ENCODE data around the gene PLD2.
A peak's percentile ranks its signal among the peaks of the same experiment; 100 is the strongest.

The PLD2 gene, protein sequence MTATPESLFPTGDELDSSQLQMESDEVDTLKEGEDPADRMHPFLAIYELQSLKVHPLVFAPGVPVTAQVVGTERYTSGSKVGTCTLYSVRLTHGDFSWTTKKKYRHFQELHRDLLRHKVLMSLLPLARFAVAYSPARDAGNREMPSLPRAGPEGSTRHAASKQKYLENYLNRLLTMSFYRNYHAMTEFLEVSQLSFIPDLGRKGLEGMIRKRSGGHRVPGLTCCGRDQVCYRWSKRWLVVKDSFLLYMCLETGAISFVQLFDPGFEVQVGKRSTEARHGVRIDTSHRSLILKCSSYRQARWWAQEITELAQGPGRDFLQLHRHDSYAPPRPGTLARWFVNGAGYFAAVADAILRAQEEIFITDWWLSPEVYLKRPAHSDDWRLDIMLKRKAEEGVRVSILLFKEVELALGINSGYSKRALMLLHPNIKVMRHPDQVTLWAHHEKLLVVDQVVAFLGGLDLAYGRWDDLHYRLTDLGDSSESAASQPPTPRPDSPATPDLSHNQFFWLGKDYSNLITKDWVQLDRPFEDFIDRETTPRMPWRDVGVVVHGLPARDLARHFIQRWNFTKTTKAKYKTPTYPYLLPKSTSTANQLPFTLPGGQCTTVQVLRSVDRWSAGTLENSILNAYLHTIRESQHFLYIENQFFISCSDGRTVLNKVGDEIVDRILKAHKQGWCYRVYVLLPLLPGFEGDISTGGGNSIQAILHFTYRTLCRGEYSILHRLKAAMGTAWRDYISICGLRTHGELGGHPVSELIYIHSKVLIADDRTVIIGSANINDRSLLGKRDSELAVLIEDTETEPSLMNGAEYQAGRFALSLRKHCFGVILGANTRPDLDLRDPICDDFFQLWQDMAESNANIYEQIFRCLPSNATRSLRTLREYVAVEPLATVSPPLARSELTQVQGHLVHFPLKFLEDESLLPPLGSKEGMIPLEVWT

DNA sequence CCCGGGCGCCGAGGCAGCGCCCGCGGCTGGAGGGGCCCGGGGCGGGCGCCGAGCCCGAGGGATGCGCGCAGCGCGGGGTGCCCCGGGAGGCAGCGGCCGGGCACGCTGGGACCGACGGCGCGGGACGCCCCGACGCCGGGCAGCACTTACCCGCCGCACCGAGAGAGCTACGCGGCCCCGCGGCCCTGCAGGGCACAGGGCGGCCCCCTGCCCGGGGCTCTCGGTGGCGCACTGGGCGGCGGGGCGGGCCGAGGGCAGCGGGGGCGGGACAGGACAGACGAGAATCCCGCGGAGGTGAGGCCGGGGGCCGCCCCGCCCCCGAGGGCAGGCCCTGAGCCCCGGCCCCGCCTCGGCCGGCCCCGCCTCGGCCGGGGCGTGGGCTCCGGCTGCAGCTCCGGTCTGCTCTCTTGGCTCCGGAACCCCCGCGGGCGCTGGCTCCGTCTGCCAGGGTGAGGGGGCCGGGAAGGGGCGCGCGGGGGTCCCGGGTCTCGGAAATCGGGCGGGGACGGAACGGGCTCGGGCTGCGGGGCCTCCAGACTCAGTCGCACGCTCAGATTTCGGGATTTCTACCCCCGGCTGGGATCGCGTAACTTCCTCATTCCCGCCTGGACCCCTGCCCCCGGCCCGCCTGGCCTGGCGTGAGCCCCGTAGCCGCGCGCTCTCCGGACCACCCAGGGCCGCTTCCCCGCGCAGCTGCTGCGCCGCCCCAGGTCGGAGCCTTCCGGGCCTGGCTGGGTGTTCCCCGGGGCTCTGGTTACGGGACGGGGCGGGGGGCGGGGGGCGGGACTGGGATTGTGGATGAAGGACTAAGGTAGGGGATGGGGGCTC lies at the start of gene PLD2:
Gene PLD2 (plus strand): TSS at position 376 of the 828 bp plus-strand sequence. CDS start 621 bp downstream, outside the sequence.
- DNase-seq: peak; percentile 94

DNA sequence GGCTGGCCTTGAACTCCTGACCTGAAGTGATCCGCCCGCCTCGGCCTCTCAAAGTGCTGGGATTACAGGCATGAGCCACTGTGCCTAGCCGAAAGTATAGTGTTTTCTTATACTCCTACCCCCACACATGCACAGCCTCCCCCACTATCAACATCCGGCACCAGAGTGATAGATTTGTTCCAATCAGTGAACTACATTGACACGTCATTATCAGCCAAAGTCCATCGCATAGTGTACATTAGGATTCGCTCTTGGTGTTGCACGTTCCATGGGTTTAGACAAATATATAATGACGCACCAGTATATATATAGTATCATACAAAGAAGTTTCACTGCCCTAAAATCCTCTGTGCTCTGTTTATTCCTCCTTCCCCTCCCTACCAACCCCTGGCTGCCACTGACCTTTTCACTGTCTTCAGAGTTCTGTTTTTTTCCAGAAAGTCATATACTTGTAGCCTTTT lies 47.1 kb upstream of the PLD2 start:
- no peak for DNase-seq

DNA sequence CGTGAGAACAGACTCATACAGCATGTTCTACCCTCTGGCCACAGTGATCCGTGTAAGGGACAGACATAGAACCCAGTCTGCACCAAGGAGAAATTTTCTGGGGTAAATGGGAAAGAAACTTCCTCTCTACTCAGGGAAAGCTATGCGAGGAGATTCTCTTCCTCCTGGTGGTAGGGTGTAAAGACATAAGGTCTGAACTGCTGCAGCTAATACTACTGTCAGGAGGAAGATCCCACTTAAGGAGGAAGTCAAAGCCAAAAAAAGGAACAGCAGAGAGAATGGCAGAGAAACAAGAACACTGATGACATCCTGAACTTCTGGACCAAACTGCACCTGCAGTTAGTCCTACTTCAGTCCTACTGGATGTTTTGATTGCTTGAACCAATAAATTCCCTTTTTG lies 42.4 kb upstream of the PLD2 start:
- no peak for DNase-seq

DNA sequence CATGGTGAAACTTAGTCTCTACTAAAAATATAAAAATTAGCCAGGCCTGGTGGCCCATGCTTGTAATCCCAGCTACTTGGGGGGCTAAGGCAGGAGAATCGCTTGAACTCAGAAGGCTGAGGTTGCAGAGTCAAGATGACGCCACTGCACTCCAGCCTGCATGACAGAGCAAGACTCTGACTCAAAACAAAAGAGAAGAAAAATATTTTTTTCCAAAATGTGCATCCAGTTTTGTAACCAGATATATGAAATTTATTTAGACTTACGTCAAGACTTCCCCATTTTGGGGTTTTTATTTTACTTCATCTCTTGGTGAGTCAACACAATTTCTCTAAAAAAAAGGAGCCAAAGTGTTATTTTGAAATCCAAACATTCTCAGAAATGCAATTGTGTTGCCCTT lies 40.8 kb upstream of the PLD2 start:
- no peak for DNase-seq

DNA sequence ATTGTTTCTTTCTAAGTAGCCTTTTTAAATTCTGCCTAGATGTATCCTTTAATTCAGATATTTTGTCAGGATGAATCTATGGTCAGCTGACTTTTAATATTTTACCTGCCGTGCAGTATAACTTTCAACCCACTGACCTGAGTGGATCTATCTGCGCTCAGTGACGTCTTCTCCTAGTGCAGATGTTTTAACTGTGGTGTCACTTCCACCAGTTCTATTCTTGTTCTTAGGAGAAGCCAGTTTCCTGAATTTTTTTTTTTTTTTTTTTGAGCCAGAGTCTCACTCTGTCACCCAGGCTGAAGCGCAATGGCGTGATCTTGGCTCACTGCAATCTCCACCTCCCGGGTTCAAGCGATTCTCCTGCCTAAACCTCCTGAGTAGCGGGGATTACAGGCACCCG lies 40.2 kb upstream of the PLD2 start:
- DNase-seq: no peak

DNA sequence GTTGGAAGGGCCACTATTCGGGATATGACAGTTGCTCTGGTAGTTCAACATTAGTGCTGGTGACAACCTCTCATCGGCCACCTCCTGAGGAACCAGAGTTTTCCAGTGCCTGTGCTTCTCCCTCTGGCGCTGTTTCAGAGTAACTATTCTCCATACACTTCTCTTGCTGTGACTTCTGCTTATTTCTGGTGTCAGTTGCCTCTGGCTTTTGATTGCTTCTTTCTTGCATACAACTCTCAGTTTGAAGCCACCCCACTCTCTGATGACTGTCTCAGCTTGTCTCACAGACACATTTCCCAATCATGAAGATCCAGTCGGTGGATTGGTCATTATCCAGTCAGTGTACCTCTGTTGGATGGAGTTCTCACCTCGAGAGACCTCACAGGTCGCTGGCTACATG lies 38.7 kb upstream of the PLD2 start:
- no peak for DNase-seq

DNA sequence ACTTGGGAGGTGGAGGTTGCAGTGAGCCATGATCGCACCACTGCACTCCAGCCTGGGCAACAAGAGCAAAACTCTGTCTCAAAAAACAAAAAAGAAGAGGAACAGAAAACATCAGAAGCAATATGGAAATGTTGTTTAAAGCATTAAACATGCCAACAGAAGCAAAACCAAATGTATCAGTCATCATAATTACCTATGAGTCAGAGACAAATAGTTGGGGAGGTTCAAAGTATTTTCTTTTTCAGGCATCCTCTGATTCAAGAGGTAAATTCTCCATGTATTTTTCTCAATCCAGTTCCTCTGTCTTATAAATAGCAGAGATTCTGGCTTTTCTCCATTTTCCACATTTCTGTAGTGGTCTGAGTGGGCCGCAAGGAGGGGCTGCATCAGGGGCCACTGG lies 37.3 kb upstream of the PLD2 start:
- DNase-seq: no peak

DNA sequence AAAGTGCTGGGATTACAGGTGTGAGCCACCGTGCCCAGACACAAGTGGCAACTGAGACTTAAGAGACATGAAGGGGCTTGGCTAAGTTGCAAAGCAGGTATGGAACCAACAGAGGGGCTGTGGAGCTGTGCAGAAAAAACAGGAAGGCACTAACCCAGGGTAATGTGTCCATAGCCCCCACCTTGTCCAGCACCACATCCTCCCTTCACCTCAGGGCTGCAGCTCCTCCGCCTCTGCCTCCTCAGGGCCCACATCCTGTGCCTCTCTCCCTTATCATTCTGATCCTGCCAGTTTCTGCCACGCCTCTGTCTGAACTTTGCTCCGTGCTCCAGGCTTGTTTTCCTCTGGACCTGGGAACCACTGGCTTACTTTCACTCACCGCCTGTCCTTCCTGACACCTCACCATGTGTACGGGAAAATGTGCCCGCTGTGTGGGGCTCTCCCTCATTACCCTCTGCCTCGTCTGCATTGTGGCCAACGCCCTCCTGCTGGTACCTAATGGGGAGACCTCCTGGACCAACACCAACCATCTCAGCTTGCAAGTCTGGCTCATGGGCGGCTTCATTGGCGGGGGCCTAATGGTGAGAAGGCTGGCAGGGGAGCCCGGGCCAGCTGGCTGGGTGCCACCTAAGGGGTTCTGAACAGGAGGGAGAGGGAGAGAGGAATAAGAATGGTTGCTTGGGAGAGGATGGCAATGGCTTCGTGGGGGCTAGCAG lies 35.3 kb upstream of the PLD2 start, which contains the start of gene TM4SF5:
Gene TM4SF5 (plus strand): TSS at position 368 of the 716 bp plus-strand sequence. CDS start 37 bp downstream, at position 405.
- DNase-seq: no peak

DNA sequence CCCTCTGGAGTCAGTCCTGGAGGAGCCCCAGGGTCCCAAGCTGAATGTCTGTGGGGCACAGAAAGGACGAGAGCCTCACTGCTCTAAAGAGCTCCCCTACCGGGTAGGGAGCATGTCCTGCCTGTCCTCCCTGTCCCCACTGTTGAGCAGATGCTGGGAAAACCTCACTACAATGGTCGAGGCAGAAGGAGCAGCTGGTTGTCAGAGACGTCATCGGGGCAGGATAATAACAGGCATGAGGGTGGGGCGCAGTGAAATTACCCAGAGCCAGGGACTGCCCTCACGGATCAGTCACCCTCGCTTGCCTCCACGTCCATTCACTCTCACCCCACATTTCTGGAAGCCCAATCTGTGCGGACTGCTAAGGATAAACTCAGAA lies 34.7 kb upstream of the PLD2 start:
- no peak for DNase-seq

DNA sequence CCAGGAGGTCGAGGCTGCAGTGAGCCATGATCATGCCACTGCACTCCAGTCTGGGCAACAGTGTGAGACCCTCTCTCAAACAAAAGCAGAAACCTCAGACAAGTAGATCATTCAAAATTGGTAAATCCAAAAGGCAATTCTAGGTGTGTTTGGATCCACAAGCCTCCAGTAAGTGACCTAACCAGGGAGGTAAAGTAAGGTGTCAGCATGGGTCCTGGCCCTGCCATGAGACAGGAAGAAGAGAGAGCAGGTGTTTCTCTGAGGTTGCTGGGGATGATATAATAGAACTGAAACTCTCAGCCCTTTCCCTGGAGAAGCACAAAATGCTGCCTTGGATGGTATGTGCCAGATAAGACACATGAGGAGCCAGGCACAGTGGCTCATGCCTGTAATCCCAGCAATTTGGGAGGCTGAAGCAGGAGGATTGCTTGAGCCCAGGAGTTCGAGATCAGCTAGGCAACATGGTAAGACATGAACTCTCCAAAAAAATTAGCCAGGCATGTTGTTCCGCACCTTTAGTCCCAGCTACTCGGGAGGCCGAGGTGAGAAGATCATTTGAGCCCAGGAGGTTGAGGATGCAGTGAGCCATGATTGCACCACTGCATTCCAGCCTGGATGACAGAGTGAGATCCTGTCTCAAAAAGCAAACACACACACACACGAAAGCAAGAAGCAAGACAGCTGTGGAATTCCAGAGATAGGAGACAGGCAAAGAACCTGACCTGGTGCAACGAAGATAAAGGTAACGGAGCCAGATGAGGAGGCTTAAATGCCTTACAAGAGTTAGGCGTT lies 28.8 kb upstream of the PLD2 start:
- no peak for DNase-seq

DNA sequence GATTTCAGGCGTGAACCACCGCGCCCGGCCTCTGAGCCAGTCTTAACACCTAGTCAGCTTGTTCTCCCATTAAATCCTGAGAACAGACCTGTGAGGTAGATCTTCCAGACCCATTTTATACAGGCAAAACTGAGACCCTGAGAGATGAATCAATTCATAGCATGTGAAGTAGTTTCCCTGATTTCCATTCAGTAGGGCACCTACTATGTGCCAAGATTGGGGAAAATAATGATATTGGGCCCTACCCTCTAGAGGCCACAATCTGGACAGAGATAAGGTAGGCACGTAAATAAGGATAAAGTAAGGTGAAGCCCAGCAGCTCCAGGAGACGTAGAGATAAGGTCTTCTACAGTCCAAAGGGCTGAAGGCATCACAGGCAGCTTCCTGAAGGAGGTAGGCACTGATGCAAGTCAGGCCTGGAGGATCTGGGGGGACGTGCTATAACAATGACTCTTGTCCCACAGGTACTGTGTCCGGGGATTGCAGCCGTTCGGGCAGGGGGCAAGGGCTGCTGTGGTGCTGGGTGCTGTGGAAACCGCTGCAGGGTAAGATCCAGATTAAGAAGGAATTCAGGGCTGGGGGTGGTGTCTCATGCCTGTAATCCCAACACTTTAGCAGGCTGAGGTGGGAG lies 26.5 kb upstream of the PLD2 start:
- DNase-seq: no peak

DNA sequence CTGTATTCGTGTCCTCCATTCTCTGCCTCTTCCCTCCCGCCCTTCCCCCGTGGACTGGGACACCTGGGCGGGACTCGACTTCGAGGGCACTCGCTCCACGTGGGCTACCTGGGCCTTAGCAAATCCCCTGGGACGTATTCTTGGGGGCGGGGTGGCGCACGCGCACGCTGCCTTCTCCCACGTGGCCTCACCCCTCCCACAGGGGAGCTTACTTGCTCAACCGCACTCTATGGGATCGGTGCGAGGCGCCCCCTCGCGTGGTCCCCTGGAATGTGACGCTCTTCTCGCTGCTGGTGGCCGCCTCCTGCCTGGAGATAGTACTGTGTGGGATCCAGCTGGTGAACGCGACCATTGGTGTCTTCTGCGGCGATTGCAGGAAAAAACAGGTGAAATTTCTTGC lies 24.3 kb upstream of the PLD2 start:
- DNase-seq: peak; percentile 31

DNA sequence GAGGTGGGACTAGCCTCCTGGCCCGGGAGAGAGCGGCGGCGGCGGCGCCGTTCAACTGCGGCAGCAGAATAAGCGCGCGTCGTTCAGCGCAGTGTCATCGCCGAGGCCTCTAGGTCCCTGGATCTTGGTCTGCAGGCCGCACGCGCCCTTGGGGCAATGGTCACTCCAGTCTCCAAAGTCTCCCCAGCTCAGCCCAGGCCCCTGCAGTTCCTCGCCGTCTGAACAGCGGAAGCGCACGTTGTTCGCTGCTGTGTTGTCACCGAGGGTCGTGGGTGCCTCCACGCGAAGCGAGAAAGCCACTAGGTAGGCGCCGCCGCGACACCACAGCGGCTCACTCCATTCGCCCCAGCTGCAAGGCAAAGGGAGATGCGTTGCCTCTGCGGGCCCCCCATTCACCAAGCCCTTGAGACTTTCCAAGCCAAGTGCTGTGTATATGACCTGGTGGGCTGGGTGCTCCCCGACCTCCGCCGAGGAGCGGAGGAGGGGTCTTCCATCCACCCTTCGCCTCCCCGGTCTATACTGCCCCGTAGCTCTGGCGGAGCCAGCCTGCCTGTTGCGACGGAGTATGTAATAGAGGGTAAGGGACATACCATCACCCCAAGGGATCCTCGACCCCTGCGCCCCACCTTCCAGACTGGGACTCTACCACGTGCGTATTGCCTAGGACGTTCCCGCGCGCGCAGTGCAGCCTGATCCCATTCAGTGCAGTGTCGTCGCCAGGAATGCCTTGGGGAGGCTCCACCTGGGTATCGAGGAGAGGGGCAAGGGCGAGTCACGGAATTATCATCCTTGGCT lies 21.4 kb upstream of the PLD2 start:
- DNase-seq: peak; percentile 29

DNA sequence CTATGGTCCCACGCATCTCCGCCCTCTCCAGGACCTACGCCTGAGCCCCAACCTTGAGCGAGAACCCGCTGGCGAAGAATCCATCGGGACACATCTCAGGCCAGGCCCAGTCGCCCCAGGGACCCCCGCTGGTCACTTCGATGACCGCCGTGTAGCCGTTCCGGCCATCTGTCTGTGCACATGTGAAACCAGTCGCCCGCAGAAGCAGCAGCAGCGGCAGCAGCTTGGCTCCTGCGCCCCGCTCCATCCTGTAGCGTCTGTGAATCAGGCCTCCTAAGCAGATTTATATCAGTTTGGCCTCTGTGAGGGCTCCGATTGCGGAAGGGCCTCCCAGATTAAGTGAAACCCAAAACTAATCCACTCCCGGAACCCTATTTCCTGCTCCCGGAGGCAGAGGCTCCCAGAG lies 20.8 kb upstream of the PLD2 start, which contains the start of gene VMO1:
Gene VMO1 (minus strand): TSS at position 259 of the 406 bp plus-strand sequence. CDS start 12 bp downstream, at position 247.
- DNase-seq: peak; percentile 29

DNA sequence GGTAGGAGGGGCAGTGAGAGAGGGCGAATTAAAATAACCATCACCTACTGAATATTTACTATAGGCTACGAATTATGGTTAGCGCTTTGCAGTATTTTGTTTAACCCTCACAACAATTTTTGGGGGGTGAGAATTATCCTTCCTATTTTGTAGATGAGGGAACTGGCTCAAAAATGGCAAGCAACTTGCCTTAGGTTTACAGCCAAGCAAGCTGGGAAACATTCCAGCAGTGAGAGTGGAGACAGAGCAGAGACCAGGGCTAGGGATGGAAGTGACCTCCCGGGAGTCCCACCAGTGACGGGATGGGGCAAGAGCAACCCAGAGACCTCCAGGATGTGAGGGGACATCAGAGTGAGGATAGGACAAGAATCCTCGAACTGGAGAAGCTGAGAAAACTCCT lies 20.4 kb upstream of the PLD2 start:
- DNase-seq: no peak

DNA sequence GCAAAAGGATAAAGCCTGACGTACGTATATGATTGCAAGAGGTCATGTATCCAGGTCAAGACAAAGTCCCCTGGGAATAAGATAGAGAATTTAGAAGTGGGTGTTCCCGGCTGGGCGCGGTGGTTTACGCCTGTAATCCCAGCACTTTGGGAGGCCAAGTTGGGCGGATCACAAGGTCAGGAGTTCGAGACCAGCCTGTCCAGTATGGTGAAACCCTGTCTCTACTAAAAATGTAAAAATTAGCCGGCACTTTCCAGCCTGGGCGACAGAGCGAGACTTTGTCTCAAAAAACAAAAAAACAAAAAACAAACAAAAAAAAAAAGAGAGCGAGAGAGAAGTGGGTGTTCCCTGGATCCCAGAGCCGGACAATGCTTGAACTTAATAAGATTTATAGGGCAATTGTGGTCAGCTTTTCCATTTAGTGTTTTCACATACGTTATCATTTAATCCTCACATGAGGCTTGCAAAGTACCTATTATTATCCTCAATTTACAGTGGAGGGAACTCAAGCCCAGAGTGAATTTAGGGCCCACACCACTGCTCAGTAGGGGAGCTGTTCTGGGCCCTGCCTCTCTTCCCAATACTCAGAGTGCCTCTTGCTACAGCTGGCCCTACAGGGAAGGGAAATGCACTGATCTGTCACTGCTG lies 18.7 kb upstream of the PLD2 start:
- no peak for DNase-seq

DNA sequence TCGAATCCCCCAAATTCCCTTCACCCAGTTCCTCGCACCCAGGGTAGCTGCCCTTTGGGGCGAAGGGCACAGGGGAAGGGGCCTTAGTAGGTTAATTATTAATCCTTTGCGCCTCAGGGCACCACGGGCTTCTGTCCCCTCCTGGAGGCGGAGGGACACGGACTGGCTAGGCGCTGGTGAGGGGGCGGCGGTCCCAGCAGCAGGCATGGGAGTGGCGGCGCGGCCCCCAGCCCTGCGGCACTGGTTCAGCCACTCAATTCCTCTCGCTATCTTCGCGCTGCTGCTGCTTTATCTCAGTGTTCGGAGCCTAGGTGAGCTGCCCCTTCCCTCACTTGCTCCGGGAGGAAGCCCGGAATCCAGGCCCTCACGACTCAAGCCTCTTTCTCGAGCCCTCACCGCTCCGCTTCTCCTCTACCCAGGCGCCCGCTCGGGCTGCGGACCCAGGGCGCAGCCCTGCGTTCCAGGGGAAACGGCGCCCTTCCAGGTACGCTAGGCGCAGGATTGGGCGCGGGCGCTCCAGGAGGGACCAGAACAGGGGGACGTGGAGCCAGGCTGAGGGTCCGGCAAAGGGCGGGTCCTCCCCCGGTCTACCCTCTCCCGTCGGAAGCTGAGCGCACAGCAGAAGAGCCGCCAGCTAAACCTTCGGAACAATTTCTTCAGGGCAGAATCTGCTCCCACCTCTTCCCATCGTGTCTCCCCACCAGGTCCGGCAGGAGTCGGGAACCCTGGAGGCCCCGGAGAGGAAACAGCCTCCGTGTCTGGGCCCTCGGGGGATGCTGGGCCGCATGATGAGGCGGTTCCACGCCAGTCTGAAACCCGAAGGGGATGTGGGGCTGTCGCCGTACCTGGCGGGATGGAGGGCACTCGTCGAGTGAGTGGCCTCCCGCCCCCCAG lies 17.9 kb upstream of the PLD2 start, which contains the start of gene GLTPD2:
Gene GLTPD2 (plus strand): TSS at position 158 of the 894 bp plus-strand sequence. CDS start 48 bp downstream, at position 206.
- no peak for DNase-seq

DNA sequence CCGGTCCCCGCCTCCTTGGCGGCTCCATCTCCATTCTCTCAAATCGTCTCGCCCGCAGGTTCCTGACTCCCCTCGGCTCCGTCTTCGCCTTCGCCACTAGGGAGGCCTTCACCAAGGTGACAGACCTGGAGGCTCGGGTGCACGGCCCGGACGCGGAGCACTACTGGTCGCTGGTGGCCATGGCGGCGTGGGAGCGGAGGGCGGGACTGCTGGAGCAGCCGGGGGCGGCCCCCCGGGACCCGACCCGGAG lies 17.3 kb upstream of the PLD2 start:
- no peak for DNase-seq

Data from stimulated activated CD4-positive, alpha-beta T cell treated with anti-CD3 and anti-CD28 coated beads, Interleukin-15, amount 100 ng/mL, for 24 hours (primary cell).